ENCODE data around the gene G0S2.

DNA sequence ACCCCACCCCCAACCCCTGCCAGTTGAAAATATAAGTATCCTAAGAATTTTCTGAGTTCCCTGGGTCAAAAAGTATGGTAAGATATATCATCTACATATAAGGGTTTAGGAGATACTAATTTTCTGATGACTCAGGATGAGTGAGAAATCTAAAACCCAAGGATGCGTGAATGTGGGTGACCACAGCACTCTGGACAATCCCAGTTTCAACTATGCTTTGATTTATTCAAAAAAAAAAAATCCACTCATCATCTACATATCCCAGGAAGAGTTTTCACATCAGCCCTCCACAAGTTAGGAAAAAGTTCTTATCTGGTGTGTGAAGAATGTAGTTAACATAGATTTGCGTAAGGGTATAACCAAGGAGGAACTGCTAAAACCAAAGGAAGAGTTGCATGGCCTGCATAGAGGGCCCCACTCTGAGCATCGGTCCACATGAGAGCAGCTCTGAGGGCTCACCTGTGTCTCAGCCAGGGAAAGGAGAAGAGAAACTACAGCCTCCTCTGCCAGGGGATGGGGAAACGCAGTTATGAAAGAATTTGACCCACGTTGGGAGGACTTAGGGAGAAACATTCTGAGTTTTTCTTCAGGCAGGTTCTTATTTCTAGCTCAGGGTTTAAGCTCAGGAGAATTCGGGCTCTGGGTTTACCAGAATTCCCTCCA lies 41.7 kb upstream of the G0S2 start:
- TF ChIP-seq, protein P1, sequence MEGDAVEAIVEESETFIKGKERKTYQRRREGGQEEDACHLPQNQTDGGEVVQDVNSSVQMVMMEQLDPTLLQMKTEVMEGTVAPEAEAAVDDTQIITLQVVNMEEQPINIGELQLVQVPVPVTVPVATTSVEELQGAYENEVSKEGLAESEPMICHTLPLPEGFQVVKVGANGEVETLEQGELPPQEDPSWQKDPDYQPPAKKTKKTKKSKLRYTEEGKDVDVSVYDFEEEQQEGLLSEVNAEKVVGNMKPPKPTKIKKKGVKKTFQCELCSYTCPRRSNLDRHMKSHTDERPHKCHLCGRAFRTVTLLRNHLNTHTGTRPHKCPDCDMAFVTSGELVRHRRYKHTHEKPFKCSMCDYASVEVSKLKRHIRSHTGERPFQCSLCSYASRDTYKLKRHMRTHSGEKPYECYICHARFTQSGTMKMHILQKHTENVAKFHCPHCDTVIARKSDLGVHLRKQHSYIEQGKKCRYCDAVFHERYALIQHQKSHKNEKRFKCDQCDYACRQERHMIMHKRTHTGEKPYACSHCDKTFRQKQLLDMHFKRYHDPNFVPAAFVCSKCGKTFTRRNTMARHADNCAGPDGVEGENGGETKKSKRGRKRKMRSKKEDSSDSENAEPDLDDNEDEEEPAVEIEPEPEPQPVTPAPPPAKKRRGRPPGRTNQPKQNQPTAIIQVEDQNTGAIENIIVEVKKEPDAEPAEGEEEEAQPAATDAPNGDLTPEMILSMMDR (conservative IDR thresholded peaks at IDR 0.05; ENCODE audit: low read depth, low read length) = no peak
- TF ChIP-seq EZH2 (IDR thresholded peaks at IDR 0.05; ENCODE audit: borderline replicate concordance, low read depth, low read length, poor library complexity, severe bottlenecking) = no peak

Measured in A673 (cell line).